ENCODE data around the gene IRF2BP1.
"Not testable (repeated sequence)": the region's sequence is repeated elsewhere in the genome, so short reads cannot be mapped to it uniquely, and the experiment has no call there.

The IRF2BP1 gene

DNA sequence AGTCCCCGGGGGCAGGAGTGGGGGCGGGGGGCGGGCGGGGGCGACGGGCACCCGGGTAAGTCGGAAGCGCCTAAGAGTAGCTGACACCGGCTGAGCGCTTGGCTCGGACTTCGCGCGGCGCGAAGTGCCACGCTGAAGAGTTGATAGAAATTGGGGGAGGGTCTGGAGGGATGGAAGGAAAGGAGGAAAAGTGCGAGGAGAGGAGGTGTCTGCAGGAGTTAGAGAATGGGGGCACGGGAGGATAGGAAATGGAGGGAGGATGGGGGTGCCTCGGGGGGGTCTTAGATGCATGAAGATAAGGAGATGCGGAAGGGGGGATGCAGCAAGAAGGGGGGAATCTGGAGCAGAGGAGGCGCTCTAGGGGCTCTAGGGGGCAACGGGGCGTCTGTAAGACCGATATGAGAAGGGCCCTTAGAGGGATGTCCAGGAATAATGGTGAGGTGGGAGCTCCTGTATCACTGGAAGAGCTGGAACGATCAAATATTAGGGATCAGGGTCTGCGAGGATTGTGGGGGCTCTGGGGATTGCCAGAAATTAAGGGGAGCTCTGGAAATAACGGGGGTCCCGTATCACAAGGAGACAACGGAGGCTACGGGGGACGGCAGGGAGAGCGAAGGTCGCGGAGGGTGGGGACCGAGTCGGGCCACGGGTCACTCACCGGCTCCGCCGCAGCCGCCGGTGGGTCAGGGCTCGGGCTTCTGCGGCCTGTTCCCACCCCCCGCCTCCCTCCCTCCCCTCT lies 16.1 kb upstream of the IRF2BP1 start, which contains the start of gene MYPOP:
MYPOP (minus strand) TSS at position 702 of the 739 bp plus-strand sequence. CDS start 840 bp downstream, outside the sequence.
- DNase-seq = peak in 1 of 2 experiments; percentile 40

DNA sequence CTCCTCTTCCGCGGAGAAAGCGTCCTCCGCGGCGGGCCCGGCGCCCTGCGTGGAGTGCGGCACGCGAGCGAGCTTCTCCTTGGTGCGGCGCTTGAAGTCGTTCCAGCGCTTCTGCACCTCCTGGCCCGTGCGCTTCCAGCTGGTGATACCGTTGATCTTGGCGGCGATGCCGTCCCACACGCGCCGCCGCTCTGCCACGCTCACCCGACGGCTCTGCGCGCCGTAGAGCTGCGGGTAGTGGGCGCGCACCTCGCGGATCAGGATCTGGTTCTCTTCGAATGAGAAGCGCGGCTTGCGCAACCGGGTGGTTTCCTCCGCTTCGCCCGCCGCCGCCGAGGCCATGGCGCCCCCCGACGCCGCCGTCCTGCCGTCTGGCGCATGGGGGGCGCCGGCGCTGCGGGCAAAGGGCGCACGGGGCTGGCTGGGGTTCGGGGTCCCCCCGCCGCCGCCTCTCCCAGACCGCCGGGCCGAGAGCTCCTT lies 15.5 kb upstream of the IRF2BP1 start:
- peak; percentile 28 to 35 for DNase-seq

DNA sequence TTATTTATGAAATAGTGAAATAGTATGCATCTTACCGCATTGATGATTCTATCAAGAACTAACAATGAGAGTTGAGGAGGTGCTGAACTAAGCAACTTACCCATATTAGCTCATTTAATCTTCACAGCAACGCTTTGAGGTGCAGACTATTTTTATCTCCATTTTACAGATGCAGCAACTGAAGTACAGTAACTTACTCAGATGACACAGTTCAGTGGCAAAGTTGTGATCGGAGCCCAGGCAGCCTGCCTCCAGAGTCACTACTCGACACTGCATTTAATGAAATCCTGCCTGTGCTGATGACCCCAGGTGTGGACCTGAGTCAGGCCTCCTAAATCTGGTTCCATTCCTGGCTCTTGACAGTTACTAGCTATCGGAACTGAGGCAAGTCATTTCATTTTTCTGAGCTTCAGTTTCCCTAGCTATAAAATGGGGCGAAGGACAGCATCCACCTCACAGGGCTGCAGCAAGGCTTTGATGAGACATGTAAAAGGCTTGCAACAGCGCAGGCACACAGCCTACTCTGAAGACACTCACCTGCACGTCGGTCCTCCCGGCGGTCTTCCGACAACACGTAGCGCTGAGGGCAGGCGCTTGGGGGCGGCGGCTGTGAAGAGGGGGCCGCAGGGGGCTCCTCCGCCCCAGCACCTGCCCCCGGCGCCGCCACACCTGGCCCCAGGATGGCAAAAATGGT lies 14.9 kb upstream of the IRF2BP1 start:
- no peak for DNase-seq

DNA sequence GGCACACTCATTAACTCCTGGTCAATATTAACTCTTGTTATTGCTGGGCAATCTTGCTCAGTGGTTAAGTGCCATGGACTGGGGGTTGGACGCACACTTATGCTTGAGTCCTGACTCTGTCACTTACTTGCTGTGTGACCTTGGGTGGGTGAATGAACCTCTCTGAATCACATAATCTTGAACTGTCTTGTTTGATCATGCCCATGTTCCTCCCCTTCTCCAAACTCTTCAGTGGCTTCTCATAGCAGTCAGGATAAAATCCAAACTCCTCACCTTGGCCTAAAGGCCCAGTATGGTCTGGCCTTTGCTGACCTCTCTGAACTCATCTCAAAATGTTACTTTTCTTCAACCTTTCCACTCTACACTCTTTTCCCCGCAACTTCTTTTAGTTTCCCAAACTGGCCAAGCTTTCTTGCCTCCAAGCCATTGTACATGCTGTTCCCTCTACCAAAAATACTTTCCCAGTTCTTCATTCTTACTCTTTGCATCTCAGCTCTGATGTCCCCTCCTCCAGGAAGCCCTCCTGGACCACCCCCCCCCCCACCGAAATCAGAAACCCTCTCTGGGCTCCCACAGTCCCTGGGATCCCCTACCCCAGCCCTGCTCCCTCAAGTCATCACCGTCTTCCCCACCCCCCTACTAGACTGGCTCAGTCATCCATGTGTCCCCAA lies 14.1 kb upstream of the IRF2BP1 start:
- no peak for DNase-seq

DNA sequence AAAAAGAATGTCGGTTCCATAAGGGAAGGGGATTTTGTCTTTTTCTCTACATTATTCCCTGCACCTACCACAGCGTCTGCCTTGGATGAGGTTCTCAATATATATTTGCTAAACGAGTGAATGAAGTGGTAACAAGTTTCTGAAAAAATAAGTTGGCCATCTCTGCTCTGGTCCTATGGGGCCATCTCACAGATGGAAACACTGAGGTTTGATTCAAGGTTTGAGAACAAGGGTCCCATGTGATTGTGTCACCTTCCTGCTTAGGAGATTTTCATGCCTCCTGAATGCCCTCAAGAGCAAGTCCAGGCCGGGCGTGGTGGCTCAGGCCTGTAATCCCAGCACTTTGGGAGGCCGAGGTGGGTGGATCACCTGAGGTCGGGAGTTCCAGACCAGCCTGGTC lies 13.3 kb upstream of the IRF2BP1 start:
- no peak for DNase-seq

DNA sequence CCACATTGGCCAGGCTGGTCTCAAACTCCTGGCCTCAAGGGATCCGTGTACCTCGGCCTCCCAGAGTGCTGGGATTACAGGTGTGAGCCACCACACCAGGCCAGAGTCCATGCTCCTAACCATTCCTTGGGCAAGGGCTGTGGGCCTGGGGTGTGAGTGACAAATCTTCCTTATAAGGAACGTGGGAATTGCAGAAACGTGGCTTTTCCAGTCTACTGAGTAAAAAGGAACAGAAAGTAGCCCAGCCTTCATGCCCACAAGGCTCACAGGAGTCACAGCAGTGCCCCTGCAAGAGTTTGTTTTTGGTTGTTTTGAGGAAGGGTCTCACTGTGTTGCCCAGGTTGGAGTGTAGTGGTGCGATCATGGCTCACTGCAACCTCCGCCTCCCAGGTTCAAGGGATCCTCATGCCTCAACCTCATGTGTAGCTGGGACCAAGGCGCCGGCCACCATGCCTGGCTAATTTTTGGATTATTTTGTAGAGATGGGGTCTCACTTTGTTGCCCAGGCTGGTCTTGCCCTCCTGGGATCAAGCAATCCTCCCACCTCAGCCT lies 11.4 kb upstream of the IRF2BP1 start:
- DNase-seq = no peak

DNA sequence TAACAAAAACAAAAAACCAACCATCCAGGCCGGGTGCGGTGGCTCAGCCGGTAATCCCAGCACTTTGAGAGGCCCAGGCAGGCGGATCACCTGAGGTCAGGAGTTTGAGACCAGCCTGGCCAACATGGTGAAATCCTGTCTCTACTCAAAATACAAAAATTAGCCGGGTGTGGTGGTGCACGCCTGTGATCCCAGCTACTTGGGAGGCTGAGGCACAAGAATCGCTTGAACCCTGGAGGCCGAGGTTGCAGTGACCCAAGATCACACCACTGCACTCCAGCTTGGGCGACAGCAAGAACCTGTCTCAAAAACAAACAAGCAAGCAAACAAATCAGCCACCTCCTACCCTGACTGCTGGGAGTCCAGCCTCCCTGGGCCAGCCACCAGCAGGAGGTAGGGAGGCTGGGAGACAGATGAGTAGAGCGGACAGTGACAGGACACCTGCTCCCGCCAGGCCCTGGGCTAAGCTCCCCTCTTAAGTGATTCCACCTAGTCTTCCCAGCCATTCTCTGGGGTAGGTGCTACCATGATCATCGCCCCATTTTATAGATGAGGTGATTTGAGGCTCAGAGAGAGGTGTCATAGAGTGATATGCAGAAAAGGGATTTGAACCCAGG lies 10.2 kb upstream of the IRF2BP1 start:
- DNase-seq = not testable (repeated sequence)

DNA sequence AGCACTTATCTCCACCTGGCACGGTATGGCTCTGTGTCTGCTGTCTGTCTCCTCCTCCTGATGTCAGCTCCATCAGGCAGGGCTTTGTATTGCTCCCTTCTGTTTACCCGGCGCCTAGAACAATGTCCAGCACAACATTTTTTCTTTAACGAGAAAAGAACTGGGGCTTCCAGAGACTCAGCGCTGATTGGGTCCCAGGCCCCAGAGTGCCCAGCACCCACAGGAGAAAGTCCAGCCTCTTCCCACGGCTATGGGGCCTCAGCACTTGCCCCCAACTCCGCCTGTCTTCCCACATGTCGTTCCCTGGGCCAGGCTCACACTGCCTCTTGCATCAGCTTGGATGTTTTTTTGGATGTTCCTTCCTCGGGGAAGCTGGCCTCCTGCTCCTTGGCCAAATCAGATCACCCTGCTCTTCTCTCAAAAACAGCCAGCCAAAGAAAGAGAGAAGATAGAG lies 9.6 kb upstream of the IRF2BP1 start:
- DNase-seq = no peak

DNA sequence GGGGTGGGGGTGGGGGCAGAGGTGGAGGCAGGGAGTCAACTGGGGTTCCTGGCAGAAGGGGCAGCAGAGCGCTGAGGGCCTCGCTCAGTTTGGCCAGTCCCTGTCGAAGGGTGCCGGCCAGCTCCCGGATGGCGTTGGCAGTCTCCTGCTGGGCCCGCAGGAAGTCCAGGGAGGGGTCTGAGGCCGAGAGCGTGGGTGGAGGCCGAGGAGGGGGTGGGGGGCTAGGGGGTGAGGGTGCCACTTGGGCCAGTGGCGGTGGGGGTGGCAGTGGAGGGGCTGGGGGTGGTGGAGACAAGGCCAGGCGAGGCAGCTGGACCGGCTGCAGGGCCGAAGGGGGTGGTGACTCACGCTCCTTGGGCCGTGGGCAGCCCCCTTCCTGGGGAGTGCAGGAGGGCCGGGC lies 4.9 kb upstream of the IRF2BP1 start:
- no peak for DNase-seq

DNA sequence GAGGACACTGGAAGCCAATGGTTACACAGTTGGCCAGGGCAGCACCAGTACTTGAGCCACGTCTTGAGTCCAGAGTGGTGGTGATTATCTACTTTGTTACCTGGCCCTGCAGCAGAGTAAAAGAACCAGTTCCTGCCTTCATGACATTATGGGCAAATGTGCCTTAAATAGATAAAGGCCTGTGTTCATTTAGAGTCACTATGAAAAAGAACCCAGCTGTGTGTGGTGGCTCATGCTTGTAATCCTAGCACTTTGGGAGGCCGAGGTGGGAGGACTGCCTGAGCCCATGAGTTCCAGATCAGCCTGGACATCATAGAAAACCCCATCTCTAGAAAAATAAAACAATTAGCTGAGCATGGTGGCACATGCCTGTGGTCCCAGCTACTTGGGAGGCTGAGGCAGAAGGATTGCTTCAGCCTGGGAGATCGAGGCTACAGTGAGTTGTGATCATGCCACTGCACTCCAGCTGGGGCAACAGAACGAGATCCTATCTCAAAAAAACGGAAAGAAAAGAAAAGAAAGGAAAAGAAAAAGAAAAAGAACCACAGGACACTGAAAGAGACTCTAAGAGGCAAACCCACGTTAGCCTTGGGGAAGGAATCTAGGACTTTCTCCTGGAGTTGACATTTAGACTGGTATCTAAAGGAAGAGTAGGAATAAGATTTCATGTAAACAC lies 3.4 kb upstream of the IRF2BP1 start:
- DNase-seq = no peak

DNA sequence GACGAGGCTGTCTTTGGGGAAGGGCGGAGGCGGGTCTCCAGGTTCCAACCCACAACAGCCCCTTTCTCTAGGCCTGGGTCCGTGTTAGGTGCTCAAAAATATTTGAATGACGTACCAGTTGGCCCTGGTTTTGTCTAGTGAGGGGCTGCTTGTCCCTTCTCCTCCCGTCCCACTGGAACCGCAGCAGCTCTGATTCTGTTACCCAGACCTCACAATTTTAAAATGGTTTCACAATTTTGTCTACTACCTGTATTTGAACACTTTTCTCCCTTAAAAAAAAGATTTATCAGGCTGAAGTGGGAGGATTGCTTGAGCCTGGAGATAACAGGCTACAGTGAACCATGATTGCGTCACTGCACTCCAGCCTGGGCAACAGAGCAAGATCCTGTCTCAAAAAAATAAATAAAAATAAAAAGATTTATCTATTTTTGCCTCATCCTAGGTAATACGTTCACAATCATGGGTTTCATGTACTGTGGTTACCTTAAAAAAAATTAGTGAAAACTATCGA lies 1.3 kb upstream of the IRF2BP1 start:
- DNase-seq = no peak

DNA sequence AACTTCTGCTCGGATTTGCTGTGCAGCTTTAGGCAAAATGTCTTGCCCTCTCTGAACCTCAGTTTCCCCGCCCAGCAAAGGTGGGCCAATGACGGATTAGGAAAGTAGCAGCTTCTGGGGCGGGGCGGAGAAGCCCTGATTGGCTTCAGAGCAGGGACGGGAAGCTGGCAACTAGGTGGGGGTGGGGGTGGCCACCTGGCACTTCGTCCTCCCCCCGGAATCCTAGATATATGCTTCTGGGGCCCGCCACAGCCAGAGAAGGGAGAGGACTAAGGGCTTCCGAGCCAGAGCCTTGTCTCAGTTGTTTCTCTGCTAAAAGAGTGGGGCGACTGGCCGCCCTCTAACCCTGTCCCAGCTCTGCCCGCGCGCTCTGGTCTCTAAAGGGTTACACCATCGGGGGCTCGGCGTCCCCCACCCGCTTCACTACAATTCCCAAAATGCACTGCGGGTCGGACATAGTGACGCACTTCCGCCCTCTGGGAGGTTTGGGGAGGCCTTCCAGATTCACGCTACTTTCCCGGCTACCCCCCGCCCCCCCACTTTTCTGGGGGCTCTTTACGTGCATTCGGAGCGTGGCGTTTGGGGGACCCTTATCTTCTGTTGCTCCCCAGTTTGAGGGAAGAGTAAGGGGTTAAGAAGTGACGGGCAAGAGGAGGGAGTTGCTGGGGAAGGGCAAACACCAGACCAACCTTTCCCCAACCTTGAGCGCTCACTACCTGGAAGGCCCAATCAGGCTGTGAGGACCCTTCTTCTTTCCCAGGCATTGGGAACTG lies 672 bp upstream of the IRF2BP1 start:
- DNase-seq = peak; percentile 91

DNA sequence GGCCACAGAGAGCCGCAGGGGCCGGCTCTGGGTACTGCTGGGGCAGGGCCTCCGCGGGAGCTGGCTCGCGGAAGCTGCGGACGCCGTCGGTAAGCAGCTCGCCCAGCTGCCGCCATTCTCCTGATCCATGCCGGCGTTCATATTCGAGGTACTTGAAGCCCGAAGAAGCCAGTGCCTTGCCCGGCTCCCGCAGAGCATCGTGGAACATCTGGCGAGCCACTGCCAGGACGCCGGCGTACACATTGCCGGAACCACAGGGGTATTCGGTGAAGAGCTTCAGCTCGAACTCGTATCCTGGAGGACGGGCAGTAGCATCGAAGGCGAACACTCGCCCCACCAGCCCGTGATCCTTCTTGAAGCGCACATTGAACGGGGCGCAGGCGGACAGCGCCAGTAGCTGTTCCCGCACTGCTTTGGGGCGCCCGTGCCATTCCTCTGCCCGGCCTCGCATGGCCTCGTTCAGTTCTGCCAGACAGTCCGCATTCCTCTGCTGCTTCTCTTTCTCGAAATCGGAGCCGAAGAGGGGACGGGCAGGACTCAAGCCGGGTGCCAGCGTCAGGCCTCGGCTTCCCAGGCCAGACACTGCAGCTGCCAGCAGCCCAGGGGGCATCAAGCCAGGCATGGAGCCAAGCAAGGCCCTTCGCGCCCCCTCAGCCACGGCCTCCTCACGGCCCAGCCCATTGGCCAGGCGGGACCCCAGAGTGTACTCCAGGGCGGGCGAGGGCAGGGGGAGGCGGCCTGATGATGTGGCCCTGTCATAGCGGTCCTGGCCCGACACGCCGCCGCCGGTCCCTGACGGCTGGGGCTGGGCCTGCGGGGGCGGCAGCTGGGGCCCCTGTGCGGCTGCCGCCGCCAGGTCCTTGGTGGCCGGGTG lies 1.0 kb downstream of the IRF2BP1 start:
- no peak for DNase-seq

DNA sequence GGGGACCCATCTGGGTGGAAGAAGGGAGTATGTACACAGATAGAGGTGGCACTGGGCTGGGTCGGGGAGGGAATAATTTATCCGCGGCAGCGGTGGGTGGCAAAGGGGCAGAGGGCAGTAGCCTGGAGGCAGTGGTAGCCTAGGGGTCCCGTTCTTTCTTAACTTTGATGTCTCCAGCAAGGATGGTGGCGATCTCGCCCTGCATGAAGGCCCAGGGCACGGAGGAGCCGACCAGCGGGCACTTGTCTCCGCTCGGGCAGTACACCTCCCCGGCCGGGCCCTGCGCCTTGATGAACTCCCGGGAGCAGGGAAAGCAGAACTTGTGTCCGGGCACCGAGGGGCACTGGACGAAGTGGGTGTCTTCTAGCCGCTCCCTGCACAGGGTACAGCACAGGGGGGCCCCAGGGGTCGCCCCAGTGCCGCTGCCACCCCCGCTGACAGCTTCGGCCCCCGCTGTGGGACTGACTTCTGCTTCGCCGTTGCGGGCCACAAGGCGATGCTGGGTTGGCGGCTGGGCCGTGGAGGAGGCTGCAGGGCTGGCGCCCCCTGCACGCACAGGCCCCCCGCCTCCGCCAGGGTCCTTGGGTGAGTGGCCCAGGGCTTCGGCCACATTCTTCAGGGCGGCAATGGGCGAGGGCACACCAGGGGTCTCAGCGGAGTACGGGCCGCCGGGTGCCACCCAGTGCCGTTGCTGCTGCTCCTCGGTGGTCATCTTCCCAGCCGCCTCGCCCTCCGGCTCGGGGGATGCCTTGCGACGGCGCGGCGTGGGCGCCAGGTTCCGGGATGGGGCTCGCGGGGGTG lies 1.9 kb downstream of the IRF2BP1 start:
- no peak for DNase-seq

DNA sequence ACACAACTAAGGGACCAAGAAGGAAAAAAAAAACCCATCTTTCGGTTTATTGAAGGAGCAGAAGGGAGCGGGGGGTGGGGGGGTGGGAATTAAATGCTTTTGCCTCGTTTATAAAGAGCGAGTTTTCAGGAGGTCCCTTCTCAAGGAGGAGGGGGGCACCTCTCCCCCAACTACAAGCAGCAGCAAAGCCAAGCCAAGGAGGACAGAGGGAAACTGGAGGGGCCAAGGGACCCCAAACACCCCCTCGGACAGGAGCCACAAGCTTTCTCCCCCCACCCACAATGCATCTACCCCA lies 2.4 kb downstream of the IRF2BP1 start:
- no peak for DNase-seq

DNA sequence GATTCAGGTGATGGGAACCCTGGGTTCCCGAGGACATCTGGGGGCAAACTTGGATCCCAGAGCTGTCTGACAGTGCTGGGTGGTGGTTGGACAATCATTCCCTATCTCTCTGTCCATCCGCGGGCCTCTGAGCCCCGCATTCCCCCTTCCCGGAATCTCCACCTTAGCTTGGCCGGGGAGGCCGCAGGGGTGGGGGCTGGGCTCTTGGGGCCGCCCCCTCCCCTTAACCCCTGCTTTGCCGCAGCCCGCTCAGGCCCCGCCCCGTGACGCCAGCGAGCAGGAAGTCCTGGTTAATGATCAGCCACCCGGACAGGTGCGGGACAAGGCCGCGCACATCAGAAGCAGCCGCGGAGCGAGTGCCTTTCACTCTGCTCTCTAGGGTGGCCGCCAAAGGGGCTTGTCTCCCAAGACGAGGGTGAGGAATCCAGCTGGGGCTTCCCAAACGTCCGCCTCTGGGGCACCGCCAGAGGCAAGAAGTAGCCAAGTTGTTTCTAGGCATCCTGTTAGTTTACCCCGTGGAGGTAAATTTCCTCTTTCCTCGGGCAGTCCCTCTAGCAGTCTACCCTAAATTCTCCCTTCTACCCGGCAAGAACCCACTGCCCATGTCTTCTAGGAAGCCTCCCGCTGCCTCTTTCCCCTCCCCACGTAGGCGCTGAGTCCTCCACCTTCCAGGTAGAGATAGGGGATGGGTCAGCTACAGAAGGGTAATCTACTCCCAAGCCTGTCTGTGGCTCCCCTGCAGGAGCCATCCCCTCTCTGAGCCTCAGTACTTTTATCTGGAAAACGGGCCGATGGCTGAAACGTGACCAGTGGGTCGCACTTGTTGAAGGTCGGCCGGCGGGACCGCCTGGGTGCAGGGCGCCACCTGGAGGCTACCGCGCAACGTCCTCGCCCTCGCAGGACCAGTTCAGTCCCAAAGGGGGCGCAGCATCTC lies 3.0 kb downstream of the IRF2BP1 start:
- peak; percentile 75 to 82 for DNase-seq

DNA sequence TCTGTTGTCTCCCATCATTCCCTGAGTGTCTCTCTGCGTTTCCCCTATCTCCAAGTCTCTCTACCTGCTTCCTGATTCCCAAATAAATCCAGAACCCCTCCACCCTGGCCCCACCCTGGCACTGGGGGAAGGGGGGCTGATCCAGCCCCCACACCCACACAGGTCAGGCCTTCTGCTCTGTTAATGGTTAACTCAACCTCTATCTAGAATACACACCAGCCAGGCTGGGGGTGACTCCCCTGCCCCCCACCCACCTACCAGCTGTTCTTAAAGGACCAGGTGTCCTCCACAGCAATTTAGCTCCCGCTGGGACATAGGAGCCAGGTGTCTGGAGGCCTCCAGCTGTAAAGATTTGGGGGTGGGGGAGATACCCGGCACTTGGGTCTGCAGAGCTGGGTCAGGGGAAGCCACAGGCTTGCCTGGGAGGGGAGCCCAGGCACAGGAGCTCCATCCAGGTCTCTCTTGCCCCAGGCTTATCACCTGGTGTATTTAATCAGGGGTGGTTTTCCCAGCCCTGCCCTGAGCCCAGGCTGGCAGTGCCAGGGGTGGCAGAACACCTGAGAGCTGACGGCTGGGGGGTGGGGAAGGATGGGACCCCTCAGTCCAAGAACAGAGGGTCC lies 3.9 kb downstream of the IRF2BP1 start:
- DNase-seq = no peak

All from Kasumi-1 (cell line).